H1 (cell line): Measurements from ENCODE around the gene ADA. TPM values are rescaled to one million over a fixed set of nuclear protein-coding genes. Genes with fewer than 3 reads are reported as not detected.

Experiments
- CTCF ChIA-PET: fragments of 300-600 bp; sonication (Branson Sonifier 250); formaldehyde crosslinking; loops from one replicate; lab custom pipeline; 2021; ENCODE audit not compliant: partially characterized antibody; lab: Charles Lee
- POLR2A ChIA-PET: fragments of 300-600 bp; sonication (Branson Sonifier 250); formaldehyde crosslinking; loops from one replicate; lab custom pipeline; 2021; ENCODE audit warnings: inconsistent platforms; ENCODE audit not compliant: partially characterized antibody; lab: Charles Lee
- DNase-seq, 2 experiments: peaks; one replicate each; pipeline versions ENCODE4 v3.0.0 to v3.0.0-alpha.2; 2010 to 2022; ENCODE audit warnings: low spot score in 2 of 2, low read depth in 1 of 2, mixed read lengths in 1 of 2
- FAIRE-seq: peaks from 2 replicates; lab custom pipeline; 2011; peaks lifted over from hg19 to GRCh38; lab: Jason Lieb, UNC
- H2AFZ ChIP-seq: 2 replicates; pipeline ENCODE4 v1.8.1; 2012; ENCODE audit warnings: low read length, inconsistent platforms
- H2AK5ac ChIP-seq: 2 replicates; pipeline ENCODE4 v1.6.1; 2013; ENCODE audit warnings: low read depth, low read length
- H2BK120ac ChIP-seq: replicated peaks from 2 replicates; pipeline ENCODE3; 2013; ENCODE audit warnings: low read depth, low read length, inconsistent platforms
- H2BK12ac ChIP-seq: 2 replicates; pipeline ENCODE4 v1.6.1; 2013; ENCODE audit warnings: low read depth, low read length
- H2BK15ac ChIP-seq: 2 replicates; pipeline ENCODE4 v1.6.1; 2013; ENCODE audit warnings: low read length
- H2BK20ac ChIP-seq: 2 replicates; pipeline ENCODE4 v1.6.1; 2013; ENCODE audit warnings: low read length
- H2BK5ac ChIP-seq: 2 replicates; pipeline ENCODE4 v1.6.1; 2013; ENCODE audit warnings: low read depth, low read length
- H3K14ac ChIP-seq: 2 replicates; pipeline ENCODE4 v1.6.1; 2013; ENCODE audit warnings: inconsistent platforms; ENCODE audit not compliant: insufficient read length
- H3K18ac ChIP-seq: 2 replicates; pipeline ENCODE4 v1.6.1; 2013; ENCODE audit warnings: low read length; ENCODE audit errors: extremely low read depth
- H3K23ac ChIP-seq: 2 replicates; pipeline ENCODE4 v1.6.1; 2013; ENCODE audit warnings: inconsistent platforms; ENCODE audit not compliant: insufficient read length
- H3K23me2 ChIP-seq: 2 replicates; pipeline ENCODE4 v1.6.1; 2013; ENCODE audit warnings: low read depth, low read length
- H3K27ac ChIP-seq: 2 replicates; pipeline ENCODE4 v1.6.1; 2011; ENCODE audit warnings: low read depth, low read length, inconsistent platforms
- H3K27me3 ChIP-seq, 4 experiments: replicated peaks in 1 of 4; 1 replicate in 1 of 4; 2 replicates in 3 of 4; pipeline versions ENCODE4 v1.6.1 to v1.8.1; 2011 to 2013; ENCODE audit warnings: low read length in 3 of 4, mild to moderate bottlenecking in 3 of 4, inconsistent platforms in 2 of 4, mixed read lengths in 2 of 4, moderate library complexity in 1 of 4; ENCODE audit not compliant: control insufficient read depth in 3 of 4, insufficient read depth in 3 of 4; ENCODE audit errors: extremely low read depth in 1 of 4
- H3K36me3 ChIP-seq, 4 experiments: 2 replicates each; pipeline versions ENCODE4 v1.6.1 to v1.8.1; 2011 to 2013; ENCODE audit warnings: mild to moderate bottlenecking in 4 of 4, low read length in 3 of 4, moderate library complexity in 2 of 4, control low read depth in 1 of 4, inconsistent platforms in 1 of 4; ENCODE audit not compliant: insufficient read depth in 4 of 4, control insufficient read depth in 2 of 4
- H3K4ac ChIP-seq: replicated peaks from 2 replicates; pipeline ENCODE3; 2013; ENCODE audit warnings: low read length, low read depth, mixed read lengths, inconsistent platforms; ENCODE audit not compliant: insufficient read length
- H3K4me1 ChIP-seq, 4 experiments: replicated peaks in 1 of 4; 1 replicate in 1 of 4; 2 replicates in 3 of 4; pipeline versions ENCODE4 v1.6.1 to v1.8.1; 2011 to 2013; ENCODE audit warnings: low read length in 3 of 4, inconsistent platforms in 2 of 4, mixed read lengths in 1 of 4; ENCODE audit not compliant: insufficient read depth in 4 of 4, control insufficient read depth in 3 of 4
- H3K4me2 ChIP-seq, 2 experiments: 2 replicates each; pipeline versions ENCODE4 v1.6.1 to v1.8.1; 2011 to 2013; ENCODE audit warnings: low read depth in 2 of 2, low read length in 2 of 2, control low read depth in 1 of 2, inconsistent platforms in 1 of 2, mild to moderate bottlenecking in 1 of 2; ENCODE audit not compliant: insufficient read depth in 1 of 2
- H3K4me3 ChIP-seq, 4 experiments: fragments of 200-600, 300-600 bp in 1 of 4; sonication (generic), shearing (Covaris generic), sonication (Bioruptor Twin) in 1 of 4; 2 replicates each; pipeline versions ENCODE4 v1.5.1 to v1.8.1; 2011 to 2016; ENCODE audit warnings: low read length in 4 of 4, low read depth in 3 of 4, control low read depth in 2 of 4, inconsistent platforms in 2 of 4, mild to moderate bottlenecking in 2 of 4, mixed read lengths in 1 of 4, moderate library complexity in 1 of 4; ENCODE audit not compliant: insufficient read depth in 2 of 4; ENCODE audit errors: extremely low read depth in 1 of 4
- H3K56ac ChIP-seq: replicated peaks from 2 replicates; pipeline ENCODE3; 2013; ENCODE audit warnings: low read depth, mild to moderate bottlenecking, mixed read lengths, low read length, inconsistent platforms; ENCODE audit not compliant: insufficient read length
- H3K79me1 ChIP-seq: 2 replicates; pipeline ENCODE4 v1.6.1; 2013; ENCODE audit warnings: low read depth, low read length, control low read depth
- H3K79me2 ChIP-seq, 2 experiments: 2 replicates each; pipeline versions ENCODE4 v1.6.1 to v1.8.1; 2012 to 2013; ENCODE audit warnings: low read length in 2 of 2, mild to moderate bottlenecking in 2 of 2, inconsistent platforms in 1 of 2; ENCODE audit not compliant: insufficient read depth in 2 of 2, control insufficient read depth in 1 of 2
- H3K9ac ChIP-seq, 4 experiments: replicated peaks in 1 of 4; 1 replicate in 1 of 4; 2 replicates in 3 of 4; pipeline versions ENCODE4 v1.6.1 to v1.8.1; 2011 to 2013; ENCODE audit warnings: low read depth in 3 of 4, low read length in 3 of 4, control low read depth in 2 of 4, mild to moderate bottlenecking in 2 of 4, moderate library complexity in 2 of 4, inconsistent platforms in 1 of 4; ENCODE audit errors: extremely low read depth in 1 of 4
- H3K9me3 ChIP-seq, 2 experiments: 2 replicates each; pipeline versions ENCODE4 v1.6.1 to v1.8.1; 2012 to 2013; ENCODE audit warnings: mild to moderate bottlenecking in 2 of 2, moderate library complexity in 2 of 2, control low read depth in 1 of 2, inconsistent platforms in 1 of 2, low read depth in 1 of 2, low read length in 1 of 2, mixed read lengths in 1 of 2; ENCODE audit not compliant: insufficient read depth in 2 of 2
- H4K20me1 ChIP-seq, 2 experiments: replicated peaks in 1 of 2; 2 replicates each; pipeline versions ENCODE3 to v1.8.1; 2011 to 2013; ENCODE audit warnings: inconsistent platforms in 2 of 2, low read length in 2 of 2, mild to moderate bottlenecking in 1 of 2; ENCODE audit not compliant: insufficient read depth in 2 of 2, control insufficient read depth in 1 of 2
- H4K5ac ChIP-seq: 2 replicates; pipeline ENCODE4 v1.6.1; 2013; ENCODE audit warnings: low read length, low read depth, mixed read lengths, inconsistent platforms; ENCODE audit not compliant: insufficient read length
- H4K8ac ChIP-seq: 2 replicates; pipeline ENCODE4 v1.8.0; 2013; ENCODE audit warnings: mild to moderate bottlenecking, moderate library complexity, low read length, inconsistent platforms; ENCODE audit not compliant: insufficient read depth; ENCODE audit errors: extremely low read depth
- H4K91ac ChIP-seq: replicated peaks from 2 replicates; pipeline ENCODE3; 2013; ENCODE audit warnings: low read length, mixed read lengths, inconsistent platforms; ENCODE audit not compliant: insufficient read length
- CEBPB ChIP-seq: IDR thresholded peaks from 2 replicates; pipeline ENCODE4 v1.6.1; 2012; ENCODE audit warnings: low read depth, low read length
- SUZ12 ChIP-seq: fragments of 200-600 bp; sonication (generic); IDR thresholded peaks from 2 replicates; pipeline ENCODE4 v1.6.1; 2012; ENCODE audit warnings: mild to moderate bottlenecking, inconsistent platforms, low read length, moderate library complexity, mixed read lengths
- WGBS, 2 experiments: shearing (Covaris generic) in 1 of 2; methylation state at CpG; one replicate each; pipeline versions ENCODE4 v1.1.6 to v1.1.7; 2013 to 2015; ENCODE audit warnings: low lambda C conversion rate in 2 of 2, mixed read lengths in 2 of 2, inconsistent platforms in 1 of 2, low coverage in 1 of 2, missing lambda C conversion rate in 1 of 2; ENCODE audit not compliant: insufficient replicate concordance in 2 of 2, insufficient coverage in 1 of 2, insufficient read length in 1 of 2; ENCODE audit errors: extremely low coverage in 1 of 2, missing lambda C conversion rate in 1 of 2; 5-methylcytosine and 5-hydroxymethylcytosine counted together
- polyA plus RNA-seq, 7 experiments: library from polyadenylated mRNA; depleted of rRNA in 3 of 7; stranded (reverse) in 5 of 7; unstranded in 2 of 7; fragments of >200 nt in 5 of 7; fragments of 200-250 nt in 2 of 7; gene quantifications; 1 replicate in 5 of 7; 2 replicates in 1 of 7; 4 replicates in 1 of 7; pipeline versions ENCODE4 v1.2.1 to v1.2.3, GENCODE V29; 2011 to 2013; ENCODE audit warnings: missing spikeins in 2 of 7, mixed read lengths in 2 of 7
- total RNA-seq: library from RNA; stranded (reverse); fragmentation: NEBNext Ultra II Directional; extraction: Animal tissue kit (Norgen Biotek cat#: 25700); gene quantifications from 2 replicates; pipeline ENCODE4 v1.2.1, GENCODE V29; 2021
- TF ChIP-seq, protein P1 (sequence below): IDR thresholded peaks from 2 replicates; pipeline ENCODE4 v1.6.1; 2012; ENCODE audit warnings: inconsistent platforms

ADA gene
- total and polyA plus RNA-seq, 2 of the 8 experiments (the other 6 are each of a cell fraction or from before 2014, with no cell fraction given) = 19.9 to 32.8 TPM

DNA sequence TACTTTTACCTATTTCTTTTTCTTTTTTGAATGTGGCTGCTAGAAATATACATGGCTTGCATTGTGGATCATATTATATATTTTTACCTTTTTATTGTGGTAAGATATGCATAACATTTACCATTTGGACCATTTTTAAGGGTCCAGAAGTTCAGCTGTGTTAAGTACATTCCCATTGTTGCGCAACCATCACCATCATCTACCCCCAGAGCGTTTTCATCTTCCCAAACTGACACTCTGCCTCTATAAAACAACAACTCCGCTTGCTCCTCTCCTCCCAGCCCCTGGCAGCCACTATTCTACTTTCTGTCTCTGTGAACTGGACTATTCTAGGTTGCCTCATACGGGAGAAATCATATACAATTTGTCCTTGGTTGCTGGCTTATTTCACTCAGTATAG is 35.4 kb upstream of the ADA start:
- 81% methylated on average over 4 of the region's 4 CpGs; no CpG with 5 or more reads in 1 of the 2 experiments for WGBS, 2 experiments
- ChIA-PET CTCF (interaction anchor here (4.4 to 9.0 kb wide), 5 partner anchors 17 to 61 kb away, joined by 61 to 146 read pairs (median 72); partner anchors contain the start of genes CCN5 and KCNK15), POLR2A (no interaction called here)

More for the DNA sequence above, 35.4 kb upstream of the ADA start:
- Histone ChIP-seq H2AK5ac (no peak overlapping the region), H3K9me3 (peaks cover 0 to 3% of the 10 kb centered on the region in 2 experiments; a peak in 1 of 4 replicates), H3K27ac (no peak overlapping the region), H2BK5ac (no peak overlapping the region), H3K23me2 (no peaks in the 10 kb centered on the region), H4K20me1 (no peaks in the 10 kb centered on the region), H3K18ac (no peak overlapping the region), H2BK20ac (no peak overlapping the region), H3K56ac (no peak overlapping the region), H3K36me3 (no peaks in the 10 kb centered on the region), H4K91ac (no peak overlapping the region), H3K4ac (no peak overlapping the region), H3K14ac (no peak overlapping the region), H2BK15ac (no peak overlapping the region), H3K79me1 (no peaks in the 10 kb centered on the region), H3K79me2 (no peaks in the 10 kb centered on the region), H2AFZ (no peak overlapping the region), H3K9ac (no peak overlapping the region), H3K4me1 (peaks cover 0 to 2% (median 0%) of the 10 kb centered on the region in 4 experiments; a peak in 1 of 7 replicates), H2BK120ac (no peak overlapping the region), H2BK12ac (no peak overlapping the region), H3K4me3 (no peak overlapping the region), H3K23ac (no peak overlapping the region), H3K4me2 (no peak overlapping the region), H4K8ac (no peak overlapping the region), H4K5ac (no peak overlapping the region), H3K27me3 (peaks cover 0 to 2% (median 0%) of the 10 kb centered on the region in 4 experiments; a peak in 2 of 7 replicates)
- peak; percentile 92 for TF ChIP-seq CEBPB
- TF ChIP-seq, protein P1, sequence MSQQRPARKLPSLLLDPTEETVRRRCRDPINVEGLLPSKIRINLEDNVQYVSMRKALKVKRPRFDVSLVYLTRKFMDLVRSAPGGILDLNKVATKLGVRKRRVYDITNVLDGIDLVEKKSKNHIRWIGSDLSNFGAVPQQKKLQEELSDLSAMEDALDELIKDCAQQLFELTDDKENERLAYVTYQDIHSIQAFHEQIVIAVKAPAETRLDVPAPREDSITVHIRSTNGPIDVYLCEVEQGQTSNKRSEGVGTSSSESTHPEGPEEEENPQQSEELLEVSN = no peak
- no peak for TF ChIP-seq SUZ12
- no peak for FAIRE-seq
- no peak for DNase-seq
